Measurements from ENCODE around the gene PCDHGB2. TPM values are rescaled to one million over a fixed set of nuclear protein-coding genes. Genes with fewer than 3 reads are reported as not detected.
"Not testable (repeated sequence)": the region's sequence is repeated elsewhere in the genome, so short reads cannot be mapped to it uniquely, and the experiment has no call there.

Gene PCDHGB2
- total RNA-seq, 2 experiments from 2014 or later, result 0.11 to 0.14 TPM

- Mint-ChIP-seq H3K4me3 (no peak within 1 kb of the TSS), H3K36me3 (ENCODE audit: low read depth) (peaks cover 18% of the 10 kb centered on the region), H3K9me3 (peaks cover 42% of the 10 kb centered on the region), H3K27ac (no peak within 1 kb of the TSS), H3K4me1 (ENCODE audit: low read depth) (no peaks in the 10 kb centered on the region), H3K27me3 (peaks cover 41% of the 10 kb centered on the region)
- ChIA-PET CTCF (interaction anchor here (0.8 to 3.0 kb wide), 24 partner anchors 8 to 221 kb away, joined by 3 to 10 read pairs (median 4); partner anchors contain the start of genes PCDHB9, PCDHGA1, PCDHGA11 and PCDHGA4), POLR2A (no interaction called here)
- TF ChIP-seq CTCF (IDR thresholded peaks at IDR 0.05), result peak; percentile 43
- intact Hi-C loops (cut with micrococcal nuclease), result no loop called here
- ATAC-seq (peak; percentile 47), DNase-seq (peak; percentile 45)
These were observed 16.4 kb upstream of the PCDHGB2 start, which contains the start of gene PCDHGA3 for GRCh38 chr5:141343242-141343952. Gene PCDHGA3 (plus strand): TSS chr5:141343829. CDS start chr5:141344034, 205 bp downstream.

DNA sequence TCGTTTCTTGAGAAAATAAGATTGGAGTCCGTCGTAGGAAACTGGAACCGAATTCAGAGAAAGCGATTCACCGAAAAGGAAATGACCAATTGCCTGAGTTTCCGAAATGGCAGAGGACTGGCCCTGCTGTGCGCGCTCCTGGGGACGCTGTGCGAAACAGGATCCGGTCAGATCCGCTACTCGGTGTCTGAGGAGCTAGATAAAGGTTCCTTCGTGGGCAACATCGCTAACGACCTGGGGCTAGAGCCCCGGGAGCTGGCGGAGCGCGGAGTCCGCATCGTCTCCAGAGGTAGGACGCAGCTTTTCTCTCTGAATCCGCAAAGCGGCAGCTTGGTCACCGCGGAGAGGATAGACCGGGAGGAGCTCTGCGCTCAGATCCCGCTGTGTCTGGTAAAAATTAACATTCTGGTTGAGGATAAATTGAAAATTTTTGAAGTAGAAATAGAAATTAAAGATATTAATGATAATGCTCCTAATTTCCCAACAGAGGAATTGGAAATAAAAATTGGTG lies 15.8 kb upstream of the PCDHGB2 start:
- intact Hi-C loops (cut with micrococcal nuclease), result no loop called here
- POLR2A ChIA-PET, result no interaction called here
- H3K4me1 Mint-ChIP-seq (ENCODE audit: low read depth), result no peaks in the 10 kb centered on the region
- no peak for TF ChIP-seq CTCF (IDR thresholded peaks at IDR 0.05)
- DNase-seq, result no peak
- no peak for ATAC-seq
- no peak overlapping the region for H3K4me3 Mint-ChIP-seq
- H3K9me3 Mint-ChIP-seq, result peaks cover 36% of the 10 kb centered on the region
- no peak overlapping the region for H3K27ac Mint-ChIP-seq
- H3K27me3 Mint-ChIP-seq, result peaks cover 43% of the 10 kb centered on the region
- CTCF ChIA-PET, result interaction anchor here (0.9 to 3.0 kb wide), 21 partner anchors 8 to 220 kb away, joined by 3 to 10 read pairs (median 4); partner anchors contain the start of genes PCDHB9, PCDHGA11, PCDHGA4 and PCDHGB2
- peaks cover 15% of the 10 kb centered on the region for H3K36me3 Mint-ChIP-seq (ENCODE audit: low read depth)

GRCh38 chr5:141345327-141345726 lies 14.5 kb upstream of the PCDHGB2 start:
- peaks cover 47% of the 10 kb centered on the region for H3K27me3 Mint-ChIP-seq
- H3K36me3 Mint-ChIP-seq (ENCODE audit: low read depth), result peaks cover 11% of the 10 kb centered on the region
- ChIA-PET CTCF (interaction anchor here (1.5 kb wide), 2 partner anchors 10 to 136 kb away, joined by 3 read pairs; no protein-coding TSS in a partner anchor), POLR2A (no interaction called here)
- H3K4me1 Mint-ChIP-seq (ENCODE audit: low read depth), result no peaks in the 10 kb centered on the region
- no peak overlapping the region for H3K27ac Mint-ChIP-seq
- intact Hi-C loops (cut with micrococcal nuclease), result no loop called here
- DNase-seq, result no peak
- no peak for ATAC-seq
- no peak for TF ChIP-seq CTCF (IDR thresholded peaks at IDR 0.05)
- peaks cover 32% of the 10 kb centered on the region for H3K9me3 Mint-ChIP-seq
- no peak overlapping the region for H3K4me3 Mint-ChIP-seq

DNA sequence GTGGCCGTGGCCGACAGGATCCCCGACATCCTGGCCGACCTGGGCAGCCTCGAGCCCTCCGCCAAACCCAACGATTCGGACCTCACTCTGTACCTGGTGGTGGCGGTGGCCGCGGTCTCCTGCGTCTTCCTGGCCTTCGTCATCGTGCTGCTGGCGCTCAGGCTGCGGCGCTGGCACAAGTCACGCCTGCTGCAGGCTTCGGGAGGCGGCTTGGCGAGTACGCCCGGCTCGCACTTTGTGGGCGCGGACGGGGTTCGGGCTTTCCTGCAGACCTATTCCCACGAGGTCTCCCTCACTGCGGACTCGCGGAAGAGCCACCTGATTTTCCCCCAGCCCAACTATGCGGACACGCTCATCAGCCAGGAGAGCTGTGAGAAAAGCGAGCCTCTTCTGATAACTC lies 13.8 kb upstream of the PCDHGB2 start:
- H3K36me3 Mint-ChIP-seq (ENCODE audit: low read depth), result peaks cover 14% of the 10 kb centered on the region
- peaks cover 52% of the 10 kb centered on the region for H3K27me3 Mint-ChIP-seq
- H3K4me3 Mint-ChIP-seq; DNase-seq; H3K27ac Mint-ChIP-seq; ATAC-seq; H3K4me1 Mint-ChIP-seq (ENCODE audit: low read depth); intact Hi-C loops (cut with micrococcal nuclease): not testable (repeated sequence)
- peaks cover 32% of the 10 kb centered on the region for H3K9me3 Mint-ChIP-seq
- POLR2A ChIA-PET, result interaction anchor here (1.1 kb wide), 1 partner anchor 103 kb away, joined by 3 read pairs; no protein-coding TSS in a partner anchor
- CTCF ChIA-PET, result interaction anchor here (1.5 kb wide), 1 partner anchor 9 kb away, joined by 3 read pairs; no protein-coding TSS in a partner anchor

DNA sequence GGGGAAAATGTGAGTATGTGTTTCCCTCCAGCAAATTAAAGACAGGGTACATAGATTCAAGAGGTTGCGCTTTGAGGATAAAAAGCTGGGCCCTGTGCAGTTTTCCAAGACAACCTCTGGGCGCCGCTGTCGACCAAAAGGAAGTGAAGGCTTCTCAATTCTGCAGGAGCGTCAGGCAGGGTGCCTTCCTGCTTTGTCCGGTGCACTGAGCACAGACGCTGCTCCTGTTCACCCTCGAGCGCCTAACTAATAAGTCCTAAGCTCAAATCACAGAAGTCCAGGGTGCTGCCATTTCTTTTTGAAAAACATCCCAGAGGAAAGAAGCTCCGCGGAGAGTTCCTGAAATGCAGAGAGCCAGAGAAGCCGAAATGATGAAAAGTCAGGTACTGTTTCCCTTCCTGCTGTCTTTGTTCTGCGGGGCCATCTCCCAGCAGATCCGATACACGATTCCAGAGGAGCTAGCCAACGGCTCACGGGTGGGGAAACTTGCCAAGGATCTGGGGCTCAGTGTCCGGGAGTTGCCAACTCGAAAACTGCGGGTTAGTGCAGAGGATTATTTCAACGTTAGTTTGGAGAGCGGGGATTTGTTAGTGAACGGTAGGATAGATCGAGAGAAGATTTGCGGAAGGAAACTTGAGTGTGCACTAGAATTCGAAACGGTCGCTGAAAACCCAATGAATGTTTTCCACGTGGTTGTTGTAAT lies 9.7 kb upstream of the PCDHGB2 start, which contains the start of gene PCDHGB1:
TSS of gene PCDHGB1 (plus strand) at position 183 of the 703 bp plus-strand sequence. CDS start at position 345, 162 bp downstream.
- POLR2A ChIA-PET, result no interaction called here
- DNase-seq, result peak; percentile 56

More for the DNA sequence above, 9.7 kb upstream of the PCDHGB2 start, which contains the start of gene PCDHGB1:
- H3K27me3 Mint-ChIP-seq, result peaks cover 53% of the 10 kb centered on the region
- ATAC-seq, result peak; percentile 60
- no peaks in the 10 kb centered on the region for H3K4me1 Mint-ChIP-seq (ENCODE audit: low read depth)
- no peak within 1 kb of the TSS for H3K27ac Mint-ChIP-seq
- CTCF ChIA-PET, result interaction anchor here (1.0 to 2.8 kb wide), 11 partner anchors 10 to 214 kb away, joined by 3 to 8 read pairs (median 5); partner anchors contain the start of genes PCDHGA10, PCDHGB2, PCDHGB3 and TAF7
- H3K4me3 Mint-ChIP-seq, result no peak within 1 kb of the TSS
- intact Hi-C loops (cut with micrococcal nuclease), result no loop called here
- H3K36me3 Mint-ChIP-seq (ENCODE audit: low read depth), result peaks cover 16% of the 10 kb centered on the region
- H3K9me3 Mint-ChIP-seq, result peaks cover 18% of the 10 kb centered on the region
- peak; percentile 33 for TF ChIP-seq CTCF (IDR thresholded peaks at IDR 0.05)
